Kidney (tissue), 14 donors: ENCODE data around the gene PGC. TPM values are rescaled to one million over a fixed set of nuclear protein-coding genes. Genes with fewer than 3 reads are reported as not detected.

Experiments used
- DNase-seq, 5 donors: peaks; one replicate each; pipeline ENCODE4 v3.0.0-alpha.2; 2013 to 2020
- FAIRE-seq: peaks from 2 replicates; lab custom pipeline; 2012; peaks lifted over from hg19 to GRCh38; lab: Jason Lieb, UNC
- H3K27ac ChIP-seq, 2 donors: one replicate each; pipeline ENCODE4 v1.7.0; 2013; ENCODE audit warnings: low read depth in 2 of 2, low read length in 2 of 2, inconsistent platforms in 1 of 2
- H3K27me3 ChIP-seq: one replicate; pipeline ENCODE4 v1.7.1; 2013; ENCODE audit warnings: low read length, inconsistent platforms; ENCODE audit not compliant: control insufficient read depth, insufficient read depth
- H3K36me3 ChIP-seq, 3 donors: one replicate each; pipeline versions ENCODE4 v1.7.0 to v1.7.1; 2013; ENCODE audit warnings: low read length in 3 of 3, control low read depth in 1 of 3, inconsistent platforms in 1 of 3; ENCODE audit not compliant: insufficient read depth in 3 of 3, control insufficient read depth in 2 of 3
- H3K4me1 ChIP-seq, 3 donors: one replicate each; pipeline versions ENCODE4 v1.7.0 to v1.7.1; 2013; ENCODE audit warnings: low read length in 3 of 3, inconsistent platforms in 1 of 3, low read depth in 1 of 3; ENCODE audit not compliant: control insufficient read depth in 2 of 3, insufficient read depth in 2 of 3
- H3K4me3 ChIP-seq, 3 donors: one replicate each; pipeline versions ENCODE4 v1.7.0 to v1.8.1; 2013; ENCODE audit warnings: low read length in 3 of 3, control low read depth in 1 of 3, inconsistent platforms in 1 of 3
- H3K9ac ChIP-seq, 3 donors: one replicate each; pipeline versions ENCODE4 v1.7.0 to v1.7.1; 2013; ENCODE audit warnings: low read length in 3 of 3, control low read depth in 1 of 3, inconsistent platforms in 1 of 3
- H3K9me3 ChIP-seq, 3 donors: one replicate each; pipeline versions ENCODE4 v1.7.0 to v1.7.1; 2013; ENCODE audit warnings: low read length in 3 of 3, control low read depth in 1 of 3, inconsistent platforms in 1 of 3; ENCODE audit not compliant: control insufficient read depth in 2 of 3, insufficient read depth in 1 of 3
- CTCF ChIP-seq: IDR thresholded peaks from 3 replicates; pipeline ENCODE4 v1.5.1; 2012; ENCODE audit warnings: mild to moderate bottlenecking, moderate library complexity, borderline replicate concordance; ENCODE audit not compliant: insufficient read depth; ENCODE audit errors: extremely low read depth
- intact Hi-C: fragments of 100-400 bp; cut with DNase I; formaldehyde crosslinking; loops from one replicate; pipeline ENCODE4 v1.11.1; 2022
- polyA plus RNA-seq: library from polyadenylated mRNA; stranded (reverse); fragments of 350-450 nt; fragmentation: Illumina TruSeq; extraction: RNeasy Lipid Tissue Mini Kit (QIAGEN cat#74804); gene quantifications from one replicate; pipeline ENCODE4 v1.2.3, GENCODE V29; 2014; ENCODE audit warnings: low read depth, low replicate concordance; ENCODE audit not compliant: insufficient read depth
- total RNA-seq: library from RNA; stranded (reverse); fragmentation: NEBNext Ultra II Directional; extraction: Animal tissue kit (Norgen Biotek cat#: 25700); gene quantifications from one replicate; pipeline ENCODE4 v1.2.1, GENCODE V29; 2021
- donor health status: control.
- donor health status: control.
- donor health status: control.
- donor health status: control.
- donor health status: control.
- donor health status: DM: yes; HTN: yes; CAD: no.
- donor health status: Normal renal cell carcinoma (clear cell type).

The PGC gene
- total and polyA plus RNA-seq, 2 donors from 2014 or later = 0.39 TPM; not detected in 1

DNA sequence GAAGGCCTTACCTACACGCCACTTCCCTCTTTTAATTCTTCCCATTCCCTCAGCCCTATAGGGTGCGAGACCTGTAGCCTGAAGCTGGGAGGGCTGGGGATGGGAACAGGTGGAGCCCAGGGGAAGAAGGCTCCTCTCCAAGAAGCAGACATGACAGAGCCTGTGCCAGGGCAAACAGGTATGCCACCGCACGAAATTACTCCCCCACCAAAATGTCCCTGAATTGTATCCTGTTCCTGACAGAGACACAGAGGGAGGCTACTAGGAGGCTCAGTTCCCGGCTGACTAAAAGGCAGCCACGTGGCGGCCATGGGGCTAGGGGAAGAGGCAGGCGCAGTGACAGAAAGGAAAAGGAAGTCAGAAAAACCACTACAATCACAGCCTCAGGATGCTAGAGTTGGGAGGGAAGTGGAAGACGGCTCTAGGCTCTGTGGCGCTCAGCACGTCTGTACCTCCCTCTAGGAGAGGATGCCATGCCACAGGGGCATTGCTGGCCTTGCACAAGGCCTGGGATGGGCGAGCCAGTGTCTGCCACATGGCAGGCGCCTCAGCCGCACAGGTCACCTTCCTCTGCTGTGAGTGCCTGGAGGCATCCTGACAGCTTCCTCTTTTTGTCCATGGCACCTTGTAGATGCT lies 39.5 kb downstream of the PGC start:
- Histone ChIP-seq H3K27ac (peak overlapping the region in 1 of 2 donors; percentile 67), H3K4me3 (no peak overlapping the region), H3K4me1 (peaks cover 0 to 46% (median 13%) of the 10 kb centered on the region in 3 donors), H3K9me3 (no peaks in the 10 kb centered on the region), H3K27me3 (no peaks in the 10 kb centered on the region), H3K36me3 (peaks cover 0 to 4% (median 0%) of the 10 kb centered on the region in 3 donors), H3K9ac (peak overlapping the region in 1 of 3 donors; percentile 19)
- FAIRE-seq (no peak), DNase-seq (peak in 1 of 5 donors; percentile 70)
- TF ChIP-seq CTCF = no peak
- intact Hi-C loops = no loop called here

GRCh38 chr6:41706876-41707564 lies 40.2 kb downstream of the PGC start:
- Histone ChIP-seq H3K27ac (peak overlapping the region in 1 of 2 donors; percentile 67), H3K4me1 (peaks cover 0 to 42% (median 9%) of the 10 kb centered on the region in 3 donors), H3K4me3 (no peak overlapping the region), H3K36me3 (peaks cover 0 to 4% (median 0%) of the 10 kb centered on the region in 3 donors), H3K27me3 (no peaks in the 10 kb centered on the region), H3K9ac (no peak overlapping the region), H3K9me3 (no peaks in the 10 kb centered on the region)
- FAIRE-seq (no peak), DNase-seq (peak in 1 of 5 donors; percentile 69)
- no peak for TF ChIP-seq CTCF
- intact Hi-C loops = no loop called here

- intact Hi-C loops = no loop called here
- peak overlapping the region in 1 of 3 donors; percentile 41 for H3K9ac ChIP-seq
- no peaks in the 10 kb centered on the region for H3K9me3 ChIP-seq
- H3K27ac ChIP-seq = peak overlapping the region; percentile 55 to 67
- TF ChIP-seq CTCF = peak; percentile 32
- H3K4me3 ChIP-seq = no peak overlapping the region
- FAIRE-seq (no peak), DNase-seq (peak in 3 of 5 donors; percentile 28 to 92 (median 35))
- H3K27me3 ChIP-seq = no peaks in the 10 kb centered on the region
- peaks cover 0 to 4% (median 0%) of the 10 kb centered on the region in 3 donors for H3K36me3 ChIP-seq
- peaks cover 0 to 34% (median 9%) of the 10 kb centered on the region in 3 donors for H3K4me1 ChIP-seq
These were observed 41.0 kb downstream of the PGC start for GRCh38 chr6:41705996-41706835.
